Astrocyte (in vitro differentiated cells and primary cell): Measurements from ENCODE around the gene TGFB1I1. TPM values are rescaled to one million over a fixed set of nuclear protein-coding genes. Genes with fewer than 3 reads are reported as not detected.

Experiments
- DNase-seq: peaks from one replicate; pipeline ENCODE4 v3.0.0-alpha.2; 2010; ENCODE audit warnings: low read depth
- FAIRE-seq: peaks from 2 replicates; lab custom pipeline; 2011; peaks lifted over from hg19 to GRCh38; lab: Jason Lieb, UNC
- H2AFZ ChIP-seq: 2 replicates; pipeline ENCODE4 v1.6.0; 2012; ENCODE audit warnings: low read depth, low read length, inconsistent platforms
- H3K27ac ChIP-seq: 2 replicates; pipeline ENCODE4 v1.5.1; 2011; ENCODE audit warnings: low read depth, low read length, inconsistent platforms
- H3K27me3 ChIP-seq: 2 replicates; pipeline ENCODE4 v1.6.0; 2011; ENCODE audit warnings: low read length, inconsistent platforms; ENCODE audit not compliant: insufficient read depth
- H3K36me3 ChIP-seq: 2 replicates; pipeline ENCODE4 v1.5.1; 2011; ENCODE audit warnings: low read length, inconsistent platforms; ENCODE audit not compliant: insufficient read depth
- H3K4me1 ChIP-seq: 2 replicates; pipeline ENCODE4 v1.5.1; 2011; ENCODE audit warnings: low read length, inconsistent platforms; ENCODE audit not compliant: insufficient read depth
- H3K4me2 ChIP-seq: 2 replicates; pipeline ENCODE4 v1.6.0; 2012; ENCODE audit warnings: low read length, inconsistent platforms
- H3K4me3 ChIP-seq: 2 replicates; pipeline ENCODE4 v1.5.1; 2011; ENCODE audit warnings: low read depth, mild to moderate bottlenecking, low read length, inconsistent platforms; ENCODE audit not compliant: insufficient read depth
- H3K79me2 ChIP-seq: 2 replicates; pipeline ENCODE4 v1.6.0; 2012; ENCODE audit warnings: mild to moderate bottlenecking, low read length, inconsistent platforms; ENCODE audit not compliant: insufficient read depth
- H3K9ac ChIP-seq: 2 replicates; pipeline ENCODE4 v1.6.0; 2012; ENCODE audit warnings: mild to moderate bottlenecking, low read length, inconsistent platforms
- H3K9me3 ChIP-seq: 2 replicates; pipeline ENCODE4 v1.5.1; 2012; ENCODE audit warnings: low read depth, mild to moderate bottlenecking, low read length, inconsistent platforms; ENCODE audit not compliant: insufficient read depth
- H4K20me1 ChIP-seq: 2 replicates; pipeline ENCODE4 v1.6.0; 2012; ENCODE audit warnings: low read length, inconsistent platforms; ENCODE audit not compliant: insufficient read depth
- H3K27ac Mint-ChIP-seq: one replicate; pipeline ENCODE4 v1.8.0; 2021; ENCODE audit warnings: mild to moderate bottlenecking, mixed read lengths; ENCODE audit not compliant: unreplicated experiment
- H3K27me3 Mint-ChIP-seq: one replicate; pipeline ENCODE4 v1.8.0; 2021; ENCODE audit warnings: low read depth, mixed read lengths; ENCODE audit not compliant: unreplicated experiment
- H3K36me3 Mint-ChIP-seq: one replicate; pipeline ENCODE4 v1.8.0; 2021; ENCODE audit warnings: low read depth, mixed read lengths; ENCODE audit not compliant: unreplicated experiment
- H3K4me1 Mint-ChIP-seq: one replicate; pipeline ENCODE4 v1.8.0; 2021; ENCODE audit warnings: low read depth, mixed read lengths; ENCODE audit not compliant: unreplicated experiment
- H3K4me3 Mint-ChIP-seq: one replicate; pipeline ENCODE4 v1.8.0; 2021; ENCODE audit warnings: mild to moderate bottlenecking, moderate library complexity, mixed read lengths; ENCODE audit not compliant: unreplicated experiment
- H3K9me3 Mint-ChIP-seq: one replicate; pipeline ENCODE4 v1.8.0; 2021; ENCODE audit warnings: mild to moderate bottlenecking, mixed read lengths; ENCODE audit not compliant: unreplicated experiment
- EZH2 ChIP-seq: IDR thresholded peaks from 2 replicates; pipeline ENCODE4 v1.6.1; 2012; ENCODE audit warnings: mild to moderate bottlenecking, low read length, inconsistent platforms; ENCODE audit not compliant: insufficient read depth
- total RNA-seq: library from RNA; stranded (reverse); gene quantifications from 2 replicates; pipeline ENCODE4 v1.2.1, GENCODE V29; 2021
- TF ChIP-seq, protein P1 (sequence below): IDR thresholded peaks from 2 replicates; pipeline ENCODE4 v1.5.1; 2011; ENCODE audit warnings: low read depth, mild to moderate bottlenecking, inconsistent platforms, low read length, moderate library complexity; ENCODE audit not compliant: insufficient read depth

TGFB1I1 gene
- total RNA-seq, 1 donor from 2014 or later = 124 TPM

DNA sequence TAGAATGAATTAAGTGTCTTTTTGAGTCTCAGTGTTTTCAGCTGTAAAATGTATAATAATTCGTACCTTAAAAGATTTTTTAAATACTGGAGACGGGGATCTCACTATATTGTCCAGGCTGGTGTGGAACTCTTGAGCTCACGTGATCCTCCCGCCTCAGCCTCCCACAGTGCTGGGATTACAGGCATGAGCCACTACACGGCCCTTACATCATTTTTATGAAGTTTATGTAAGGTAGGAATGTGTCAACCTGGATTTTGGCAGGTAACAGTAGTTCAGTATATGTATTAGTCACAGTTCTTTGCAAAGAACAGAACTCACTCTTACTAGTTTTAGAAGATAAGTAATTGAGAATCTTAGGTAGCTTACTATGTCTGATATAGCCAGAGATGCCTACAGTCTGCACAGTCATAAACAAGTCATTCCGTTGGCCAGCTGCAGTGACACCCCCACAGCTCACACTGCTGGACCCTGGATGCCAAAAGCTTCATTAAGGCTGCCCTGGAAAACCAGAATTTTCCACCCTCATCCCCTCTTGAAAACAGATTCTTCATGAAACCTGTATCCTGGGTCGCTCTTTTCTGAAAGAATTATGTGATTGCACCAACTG, 43.2 kb upstream of the TGFB1I1 start:
- Histone ChIP-seq H3K4me3 (no peak overlapping the region), H3K4me2 (no peak overlapping the region), H3K79me2 (no peaks in the 10 kb centered on the region), H4K20me1 (no peaks in the 10 kb centered on the region), H3K4me1 (no peaks in the 10 kb centered on the region), H3K27me3 (no peaks in the 10 kb centered on the region), H3K9ac (no peak overlapping the region), H3K27ac (no peak overlapping the region), H3K36me3 (no peaks in the 10 kb centered on the region), H2AFZ (no peak overlapping the region), H3K9me3 (no peaks in the 10 kb centered on the region)
- TF ChIP-seq, protein P1, sequence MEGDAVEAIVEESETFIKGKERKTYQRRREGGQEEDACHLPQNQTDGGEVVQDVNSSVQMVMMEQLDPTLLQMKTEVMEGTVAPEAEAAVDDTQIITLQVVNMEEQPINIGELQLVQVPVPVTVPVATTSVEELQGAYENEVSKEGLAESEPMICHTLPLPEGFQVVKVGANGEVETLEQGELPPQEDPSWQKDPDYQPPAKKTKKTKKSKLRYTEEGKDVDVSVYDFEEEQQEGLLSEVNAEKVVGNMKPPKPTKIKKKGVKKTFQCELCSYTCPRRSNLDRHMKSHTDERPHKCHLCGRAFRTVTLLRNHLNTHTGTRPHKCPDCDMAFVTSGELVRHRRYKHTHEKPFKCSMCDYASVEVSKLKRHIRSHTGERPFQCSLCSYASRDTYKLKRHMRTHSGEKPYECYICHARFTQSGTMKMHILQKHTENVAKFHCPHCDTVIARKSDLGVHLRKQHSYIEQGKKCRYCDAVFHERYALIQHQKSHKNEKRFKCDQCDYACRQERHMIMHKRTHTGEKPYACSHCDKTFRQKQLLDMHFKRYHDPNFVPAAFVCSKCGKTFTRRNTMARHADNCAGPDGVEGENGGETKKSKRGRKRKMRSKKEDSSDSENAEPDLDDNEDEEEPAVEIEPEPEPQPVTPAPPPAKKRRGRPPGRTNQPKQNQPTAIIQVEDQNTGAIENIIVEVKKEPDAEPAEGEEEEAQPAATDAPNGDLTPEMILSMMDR = no peak
- TF ChIP-seq EZH2 = no peak
- Mint-ChIP-seq H3K4me1 (no peaks in the 10 kb centered on the region), H3K27me3 (peaks cover 30% of the 10 kb centered on the region), H3K27ac (no peak overlapping the region), H3K36me3 (no peaks in the 10 kb centered on the region), H3K4me3 (no peak overlapping the region), H3K9me3 (peaks cover 15% of the 10 kb centered on the region)
- no peak for FAIRE-seq
- no peak for DNase-seq

DNA sequence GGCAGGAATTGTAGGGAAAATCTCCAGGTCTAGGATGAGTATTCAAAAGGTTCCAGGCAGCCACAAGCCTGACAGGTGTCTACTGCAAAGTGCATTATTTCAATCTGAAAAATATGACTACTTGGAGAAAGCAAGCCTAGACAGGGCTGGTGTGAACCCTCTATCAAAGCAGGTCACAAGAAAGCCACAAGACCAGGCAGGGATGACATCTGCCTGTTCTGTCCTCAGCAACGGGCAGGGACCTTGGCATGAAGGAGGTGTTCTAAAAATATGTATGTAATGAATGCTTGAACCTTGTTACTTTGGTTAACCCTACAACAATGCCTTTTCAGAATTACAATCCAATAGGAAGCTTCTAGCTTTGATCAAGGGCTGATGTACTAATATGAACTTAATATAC, 42.6 kb upstream of the TGFB1I1 start:
- Histone ChIP-seq H3K27ac (no peak overlapping the region), H3K9me3 (no peaks in the 10 kb centered on the region)

GRCh38 chr16:31429796-31430195, 42.2 kb upstream of the TGFB1I1 start:
- Mint-ChIP-seq H3K27me3 (peaks cover 22% of the 10 kb centered on the region), H3K9me3 (peaks cover 8% of the 10 kb centered on the region), H3K36me3 (no peaks in the 10 kb centered on the region), H3K4me1 (no peaks in the 10 kb centered on the region), H3K4me3 (no peak overlapping the region), H3K27ac (no peak overlapping the region)
- Histone ChIP-seq H3K4me3 (no peak overlapping the region), H3K4me2 (no peak overlapping the region), H3K9me3 (no peaks in the 10 kb centered on the region), H2AFZ (no peak overlapping the region), H3K27me3 (no peaks in the 10 kb centered on the region), H3K27ac (no peak overlapping the region), H3K79me2 (no peaks in the 10 kb centered on the region), H3K4me1 (no peaks in the 10 kb centered on the region), H3K9ac (no peak overlapping the region), H3K36me3 (no peaks in the 10 kb centered on the region), H4K20me1 (no peaks in the 10 kb centered on the region)
- no peak for DNase-seq
- no peak for FAIRE-seq
- TF ChIP-seq, protein P1 = no peak
- TF ChIP-seq EZH2 = no peak

More for the DNA sequence above, 42.6 kb upstream of the TGFB1I1 start:
- Mint-ChIP-seq H3K27ac (no peak overlapping the region), H3K36me3 (no peaks in the 10 kb centered on the region), H3K9me3 (peaks cover 11% of the 10 kb centered on the region), H3K4me1 (no peaks in the 10 kb centered on the region), H3K4me3 (no peak overlapping the region), H3K27me3 (peaks cover 25% of the 10 kb centered on the region)
- TF ChIP-seq EZH2 = no peak
- TF ChIP-seq, protein P1 = no peak
- H3K4me2 ChIP-seq = no peak overlapping the region
- H3K36me3 ChIP-seq = no peaks in the 10 kb centered on the region
- H4K20me1 ChIP-seq = no peaks in the 10 kb centered on the region
- DNase-seq = no peak
- no peak overlapping the region for H3K9ac ChIP-seq
- H3K79me2 ChIP-seq = no peaks in the 10 kb centered on the region
- no peak overlapping the region for H3K4me3 ChIP-seq
- no peaks in the 10 kb centered on the region for H3K4me1 ChIP-seq
- no peaks in the 10 kb centered on the region for H3K27me3 ChIP-seq
- no peak for FAIRE-seq
- no peak overlapping the region for H2AFZ ChIP-seq
